ENCODE data around the gene S100B. TPM values are rescaled to one million over a fixed set of nuclear protein-coding genes. Genes with fewer than 3 reads are reported as not detected.

The S100B gene
- total and polyA plus RNA-seq, 2 donors (not counting 3 experiments of a cell fraction or from before 2014, with no cell fraction given), result not detected

- no peak overlapping the region for H3K4me2 ChIP-seq (ENCODE audit: insufficient read depth, low read length)
- DNase-seq (ENCODE audit: low read depth, low spot score) (no peak), FAIRE-seq (no peak)
- dilution Hi-C loops (cut with MboI; ENCODE audit: extremely low pct_ligation_motif_present, low sequenced_read_pairs) (no loop called here), intact Hi-C loops (cut with micrococcal nuclease) (no loop called here)
- TF ChIP-seq MAX (IDR thresholded peaks at IDR 0.05; ENCODE audit: insufficient read depth, insufficient read length), result no peak
- peak; percentile 16 for TF ChIP-seq GATA2 (IDR thresholded peaks at IDR 0.05; ENCODE audit: insufficient read depth, insufficient read length, low read depth, low read length)
- no peak for TF ChIP-seq EZH2 (IDR thresholded peaks at IDR 0.05; ENCODE audit: borderline replicate concordance, low read depth, low read length, severe bottlenecking)
- no peak for TF ChIP-seq MYC (IDR thresholded peaks at IDR 0.05; ENCODE audit: low read depth, low read length)
- H3K79me2 ChIP-seq (ENCODE audit: control insufficient read depth, insufficient read depth, low read length), result no peaks in the 10 kb centered on the region
- H3K36me3 ChIP-seq (ENCODE audit: control insufficient read depth in 2 of 2, extremely low read depth in 1 of 2, insufficient read depth in 2 of 2, low read length in 2 of 2), result peaks cover 0 to 3% of the 10 kb centered on the region in 2 experiments
- no peaks in the 10 kb centered on the region for H3K4me1 ChIP-seq (ENCODE audit: control insufficient read depth, extremely low read depth, insufficient read depth, low read length)
- no peaks in the 10 kb centered on the region for H3K9me1 ChIP-seq (replicated peaks; ENCODE audit: control insufficient read depth, extremely low read depth, insufficient read depth, low read length)
- H2AFZ ChIP-seq (ENCODE audit: low read depth, low read length), result no peak overlapping the region
- H3K27me3 ChIP-seq (ENCODE audit: control insufficient read depth in 2 of 2, insufficient read depth in 2 of 2, low read length in 2 of 2), result no peaks in the 10 kb centered on the region
- CTCF ChIA-PET, result interaction anchor here (1.2 to 1.3 kb wide), 2 partner anchors 9 to 13 kb away, joined by 3 to 5 read pairs; no protein-coding TSS in a partner anchor
- no TSS peak for BruUV-seq (replicated peaks)
- no peak overlapping the region for H3K27ac ChIP-seq (ENCODE audit: insufficient read depth, low read depth, low read length)
- H3K9ac ChIP-seq (replicated peaks; ENCODE audit: extremely low read depth, insufficient read depth, low read length), result no peak overlapping the region
- POLR2A ChIA-PET, result interaction anchor here (0.7 kb wide), 1 partner anchor 43 kb away, joined by 4 read pairs; no protein-coding TSS in a partner anchor
- no peak overlapping the region for H3K4me3 ChIP-seq (replicated peaks in 1 of 3; ENCODE audit: insufficient read depth in 1 of 3, low read depth in 1 of 3, low read length in 3 of 3)
- no peaks in the 10 kb centered on the region for H3K9me3 ChIP-seq (replicated peaks; ENCODE audit: control insufficient read depth, insufficient read depth, low read length)
- no peaks in the 10 kb centered on the region for H4K20me1 ChIP-seq (replicated peaks; ENCODE audit: control insufficient read depth, extremely low read depth, insufficient read depth, low read length)
Observed at GRCh38 chr21:46585191-46585953, 19.5 kb downstream of the S100B start.

GRCh38 chr21:46581780-46582307 lies 23.0 kb downstream of the S100B start:
- FAIRE-seq, result no peak
- ChIA-PET CTCF (no interaction called here), POLR2A (interaction anchor here (0.6 kb wide), 1 partner anchor 63 kb away, joined by 3 read pairs; no protein-coding TSS in a partner anchor)
- Histone ChIP-seq H3K4me1 (ENCODE audit: control insufficient read depth, extremely low read depth, insufficient read depth, low read length) (no peaks in the 10 kb centered on the region), H3K4me3 (replicated peaks in 1 of 3; ENCODE audit: insufficient read depth in 1 of 3, low read depth in 1 of 3, low read length in 3 of 3) (no peak overlapping the region), H3K9me1 (replicated peaks; ENCODE audit: control insufficient read depth, extremely low read depth, insufficient read depth, low read length) (no peaks in the 10 kb centered on the region), H3K36me3 (ENCODE audit: control insufficient read depth in 2 of 2, extremely low read depth in 1 of 2, insufficient read depth in 2 of 2, low read length in 2 of 2) (peaks cover 0 to 3% of the 10 kb centered on the region in 2 experiments), H3K27ac (ENCODE audit: insufficient read depth, low read depth, low read length) (no peak overlapping the region), H4K20me1 (replicated peaks; ENCODE audit: control insufficient read depth, extremely low read depth, insufficient read depth, low read length) (no peaks in the 10 kb centered on the region), H3K27me3 (ENCODE audit: control insufficient read depth in 2 of 2, insufficient read depth in 2 of 2, low read length in 2 of 2) (no peaks in the 10 kb centered on the region), H2AFZ (ENCODE audit: low read depth, low read length) (no peak overlapping the region), H3K9me3 (replicated peaks; ENCODE audit: control insufficient read depth, insufficient read depth, low read length) (no peaks in the 10 kb centered on the region), H3K9ac (replicated peaks; ENCODE audit: extremely low read depth, insufficient read depth, low read length) (no peak overlapping the region), H3K79me2 (ENCODE audit: control insufficient read depth, insufficient read depth, low read length) (no peaks in the 10 kb centered on the region), H3K4me2 (ENCODE audit: insufficient read depth, low read length) (no peak overlapping the region)
- no TSS peak for BruUV-seq (replicated peaks)
- DNase-seq (ENCODE audit: low read depth, low spot score), result no peak
- dilution Hi-C loops (cut with MboI; ENCODE audit: extremely low pct_ligation_motif_present, low sequenced_read_pairs) (no loop called here), intact Hi-C loops (cut with micrococcal nuclease) (no loop called here)
- TF ChIP-seq MAX (IDR thresholded peaks at IDR 0.05; ENCODE audit: insufficient read depth, insufficient read length), result no peak
- no peak for TF ChIP-seq JUN (IDR thresholded peaks at IDR 0.05; ENCODE audit: borderline replicate concordance, insufficient read depth, insufficient read length, low read depth)
- no peak for TF ChIP-seq FOS (IDR thresholded peaks at IDR 0.05; ENCODE audit: borderline replicate concordance, insufficient read depth, low read length)
- no peak for TF ChIP-seq GATA2 (IDR thresholded peaks at IDR 0.05; ENCODE audit: insufficient read depth, insufficient read length, low read depth, low read length)
- TF ChIP-seq MYC (IDR thresholded peaks at IDR 0.05; ENCODE audit: low read depth, low read length), result no peak
- no peak for TF ChIP-seq POLR2A (IDR thresholded peaks at IDR 0.05; ENCODE audit: low read depth, low read length)
- no peak for TF ChIP-seq CTCF (IDR thresholded peaks at IDR 0.05; ENCODE audit: extremely low read depth in 1 of 2, insufficient read depth in 1 of 2, low read depth in 1 of 2, low read length in 2 of 2)
- TF ChIP-seq EZH2 (IDR thresholded peaks at IDR 0.05; ENCODE audit: borderline replicate concordance, low read depth, low read length, severe bottlenecking), result no peak
- no peak for TF ChIP-seq POLR2AphosphoS5 (IDR thresholded peaks at IDR 0.05; ENCODE audit: insufficient read depth, low read depth, low read length)

Data from endothelial cell of umbilical vein (primary cell).